K562 (cell line): ENCODE results near the gene COMTD1. TPM values are rescaled to one million over a fixed set of nuclear protein-coding genes. Genes with fewer than 3 reads are reported as not detected.

Experiments
- CXXC5 ChIP-seq: fragments of 250-450 bp; sonication (Bioruptor Pico); IDR thresholded peaks from 2 replicates; pipeline ENCODE4 v1.8.0; 2022; ENCODE audit warnings: inconsistent platforms, mild to moderate bottlenecking, moderate library complexity
- MAX ChIP-seq: sonication (generic); formaldehyde crosslinking; IDR thresholded peaks from 2 replicates; pipeline ENCODE4 v1.9.0; 2022; ENCODE audit warnings: mild to moderate bottlenecking, missing genetic modification reagents
- MBD2 ChIP-seq: sonication (generic); IDR thresholded peaks from 2 replicates; pipeline ENCODE4 v1.6.1; 2016; ENCODE audit warnings: low read depth, borderline replicate concordance
- MCM7 ChIP-seq, 2 experiments: fragments of 450-650 bp; IDR thresholded peaks; 2 replicates each; pipeline ENCODE4 v1.6.1; 2016 to 2018
- MYNN ChIP-seq, 2 experiments: sonication (generic); formaldehyde crosslinking in 1 of 2; IDR thresholded peaks; 2 replicates each; pipeline versions ENCODE4 v1.5.0 to v1.6.1; 2016 to 2020; ENCODE audit warnings: antibody characterized with exemption in 1 of 2, missing genetic modification reagents in 1 of 2
- PBX2 ChIP-seq, 2 experiments: IDR thresholded peaks in 1 of 2; conservative IDR thresholded peaks in 1 of 2; 2 replicates each; pipeline ENCODE4 v1.6.1; 2016; ENCODE audit warnings: low read depth in 2 of 2, mild to moderate bottlenecking in 1 of 2, missing compliant biosample characterization in 1 of 2, missing genetic modification characterization in 1 of 2, moderate library complexity in 1 of 2
- RERE ChIP-seq: sonication (generic); formaldehyde crosslinking; IDR thresholded peaks from 2 replicates; pipeline ENCODE4 v1.8.0; 2023; ENCODE audit warnings: missing genetic modification reagents, mild to moderate bottlenecking, borderline replicate concordance
- ZNF639 ChIP-seq, 2 experiments: fragments of 200-800 bp in 1 of 2; sonication (Bioruptor generic) in 1 of 2; sonication (generic) in 1 of 2; formaldehyde crosslinking in 1 of 2; IDR thresholded peaks in 1 of 2; conservative IDR thresholded peaks in 1 of 2; 2 replicates each; pipeline versions ENCODE4 v1.5.0 to v1.6.1; 2016 to 2020; ENCODE audit warnings: missing compliant biosample characterization in 1 of 2, missing genetic modification characterization in 1 of 2, missing genetic modification reagents in 1 of 2
- polyA plus RNA-seq, 8 experiments: library from polyadenylated mRNA; depleted of rRNA in 4 of 8; stranded (reverse) in 5 of 8; unstranded in 3 of 8; fragments of >200 nt; fragmentation: Nextera tagmentation in 2 of 8; fragmentation: Illumina TruSeq in 1 of 8; extraction: Ambion mirVana in 2 of 8; extraction: Trizol in 1 of 8; gene quantifications; 2 replicates each; pipeline versions ENCODE4 v1.2.1 to v1.2.3, GENCODE V29; 2011 to 2014; ENCODE audit warnings: inconsistent platforms in 1 of 8, missing spikeins in 1 of 8
- total RNA-seq, 7 experiments: library from RNA; depleted of rRNA in 6 of 7; stranded (reverse); fragments of >200 nt in 6 of 7; fragmentation: Illumina TruSeq in 2 of 7; extraction: Trizol in 2 of 7; gene quantifications; 2 replicates each; pipeline versions ENCODE4 v1.2.1 to v1.2.3, GENCODE V29; 2011 to 2021; ENCODE audit warnings: low replicate concordance in 1 of 7

COMTD1 gene
- total and polyA plus RNA-seq, 9 of the 15 experiments (the other 6 are each of a cell fraction or from before 2014, with no cell fraction given), result 0.41 to 112 (median 13.7) TPM

GRCh38 chr10:75207079-75207856 is 28.5 kb downstream of the COMTD1 start (continued):
- TF ChIP-seq ZNF639 (CRISPR knock-in tag; conservative IDR thresholded peaks at IDR 0.05 in 1 of 2, IDR thresholded peaks at IDR 0.05 in 1 of 2) (no peak), MCM7 (IDR thresholded peaks at IDR 0.05) (no peak), MAX (CRISPR knock-in tag) (peak; percentile 18; the same call in 1 of the 2 replicates), MBD2 (no peak), PBX2 (CRISPR knock-in tag; IDR thresholded peaks at IDR 0.05; ENCODE audit: low read depth) (no peak), PBX2 (tag; conservative IDR thresholded peaks at IDR 0.05; ENCODE audit: low read depth) (0 out of 2 replicates have a peak, but pooled peaks have one; percentile 23), CXXC5 (CRISPR knock-in tag) (0 out of 2 replicates have a peak, but pooled peaks have one; percentile 8), RERE (CRISPR knock-in tag) (no peak), MYNN (IDR thresholded peaks at IDR 0.05) (no peak), MYNN (CRISPR knock-in tag; IDR thresholded peaks at IDR 0.05) (no peak)
